ENCODE data around the gene TEDDM1.

- no peak for TF ChIP-seq CTCF (IDR thresholded peaks at IDR 0.05; ENCODE audit: extremely low read depth in 1 of 2, insufficient read depth in 1 of 2, low read depth in 1 of 2, low read length in 2 of 2)
- TF ChIP-seq MYC (IDR thresholded peaks at IDR 0.05; ENCODE audit: low read depth, low read length) = no peak
- TF ChIP-seq FOS (IDR thresholded peaks at IDR 0.05; ENCODE audit: borderline replicate concordance, insufficient read depth, low read length) = no peak
- no peak for TF ChIP-seq POLR2AphosphoS5 (IDR thresholded peaks at IDR 0.05; ENCODE audit: insufficient read depth, low read depth, low read length)
- no peak for TF ChIP-seq POLR2A (IDR thresholded peaks at IDR 0.05; ENCODE audit: low read depth, low read length)
- no peak for TF ChIP-seq JUN (IDR thresholded peaks at IDR 0.05; ENCODE audit: borderline replicate concordance, insufficient read depth, insufficient read length, low read depth)
- TF ChIP-seq EZH2 (IDR thresholded peaks at IDR 0.05; ENCODE audit: borderline replicate concordance, low read depth, low read length, severe bottlenecking) = no peak
- TF ChIP-seq GATA2 (IDR thresholded peaks at IDR 0.05; ENCODE audit: insufficient read depth, insufficient read length, low read depth, low read length) = no peak
- no peak for TF ChIP-seq MAX (IDR thresholded peaks at IDR 0.05; ENCODE audit: insufficient read depth, insufficient read length)
Observed at GRCh38 chr1:182374101-182374834, 26.2 kb downstream of the TEDDM1 start.

All from endothelial cell of umbilical vein (primary cell).